ENCODE measurements around the gene RASSF8. TPM values are rescaled to one million over a fixed set of nuclear protein-coding genes. Genes with fewer than 3 reads are reported as not detected.

The RASSF8 gene
- total RNA-seq, 1 experiment from 2014 or later: 26.5 TPM

DNA sequence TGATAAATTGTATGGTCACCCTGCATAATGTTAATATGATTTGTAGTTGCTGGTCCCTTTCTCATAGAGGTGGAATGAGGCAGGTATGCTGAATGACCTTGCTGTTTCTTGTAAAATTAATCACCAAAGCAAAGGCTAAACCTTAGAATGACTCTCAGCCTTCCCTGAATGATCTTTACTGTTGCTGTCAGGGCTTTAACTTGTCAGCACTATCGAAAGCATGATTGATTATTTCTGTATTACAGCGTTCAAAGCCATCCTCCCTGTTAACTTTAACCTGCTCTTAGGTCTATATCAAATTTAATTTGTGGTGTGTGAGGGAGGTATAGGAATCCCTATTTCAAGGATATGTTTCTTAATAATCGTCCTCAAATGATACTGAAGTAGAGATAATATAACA is 23.1 kb downstream of the RASSF8 start:
- Histone ChIP-seq H3K9me3 (ENCODE audit: insufficient read depth, low read depth) (no peaks in the 10 kb centered on the region), H3K27ac (no peak overlapping the region), H3K79me2 (ENCODE audit: low read depth) (peaks cover 58% of the 10 kb centered on the region), H2AFZ (no peak overlapping the region), H3F3A (ENCODE audit: insufficient read depth, low read depth) (no peaks in the 10 kb centered on the region; the same call in 1 of the 2 replicates), H3K4me1 (replicated peaks; ENCODE audit: insufficient read depth) (no peaks in the 10 kb centered on the region), H4K20me1 (ENCODE audit: insufficient read depth) (no peaks in the 10 kb centered on the region), H3K36me3 (ENCODE audit: low read depth) (no peaks in the 10 kb centered on the region), H3K9me2 (ENCODE audit: insufficient read depth) (no peaks in the 10 kb centered on the region), H3K4me3 (no peak overlapping the region), H3K27me3 (ENCODE audit: insufficient read depth, low read depth) (no peaks in the 10 kb centered on the region), H3K4me2 (no peak overlapping the region)
- CTCF ChIA-PET: no interaction called here
- no TSS peak for BruUV-seq (replicated peaks)
- POLR2A ChIA-PET (ENCODE audit: unreplicated experiment): interaction anchor here (0.6 kb wide), 1 partner anchor 485 kb away, joined by 5 read pairs; no protein-coding TSS in a partner anchor
- no peak for DNase-seq
- TF ChIP-seq CTCF (conservative IDR thresholded peaks at IDR 0.05): no peak
- no peak for TF ChIP-seq EZH2 (IDR thresholded peaks at IDR 0.05; ENCODE audit: low read depth)
- intact Hi-C loops (cut with micrococcal nuclease; ENCODE audit: unreplicated experiment): no loop called here

- BruUV-seq (replicated peaks): no TSS peak
- TF ChIP-seq CTCF (conservative IDR thresholded peaks at IDR 0.05) (no peak), EZH2 (IDR thresholded peaks at IDR 0.05; ENCODE audit: low read depth) (no peak)
- Histone ChIP-seq H3K4me2 (no peak overlapping the region), H3K9me3 (ENCODE audit: insufficient read depth, low read depth) (no peaks in the 10 kb centered on the region), H3K79me2 (ENCODE audit: low read depth) (peaks cover 57% of the 10 kb centered on the region), H3K27me3 (ENCODE audit: insufficient read depth, low read depth) (no peaks in the 10 kb centered on the region), H3K4me1 (replicated peaks; ENCODE audit: insufficient read depth) (no peaks in the 10 kb centered on the region), H3K27ac (no peak overlapping the region), H2AFZ (no peak overlapping the region), H3F3A (ENCODE audit: insufficient read depth, low read depth) (no peaks in the 10 kb centered on the region; the same call in 1 of the 2 replicates), H3K36me3 (ENCODE audit: low read depth) (no peaks in the 10 kb centered on the region), H3K9me2 (ENCODE audit: insufficient read depth) (no peaks in the 10 kb centered on the region), H4K20me1 (ENCODE audit: insufficient read depth) (no peaks in the 10 kb centered on the region), H3K4me3 (no peak overlapping the region)
- intact Hi-C loops (cut with micrococcal nuclease; ENCODE audit: unreplicated experiment): no loop called here
- DNase-seq: no peak
- ChIA-PET POLR2A (ENCODE audit: unreplicated experiment) (interaction anchor here (0.6 kb wide), 2 partner anchors 484 to 1412 kb away, joined by 3 to 5 read pairs; no protein-coding TSS in a partner anchor), CTCF (no interaction called here)
Observed at GRCh38 chr12:25982416-25982815, 23.9 kb downstream of the RASSF8 start.

- H4K20me1 ChIP-seq (ENCODE audit: insufficient read depth): no peaks in the 10 kb centered on the region
- no peak for DNase-seq
- no peaks in the 10 kb centered on the region for H3K36me3 ChIP-seq (ENCODE audit: low read depth)
- no peak overlapping the region for H3K4me3 ChIP-seq
- H3K27me3 ChIP-seq (ENCODE audit: insufficient read depth, low read depth): no peaks in the 10 kb centered on the region
- ChIA-PET CTCF (interaction anchor here (0.6 kb wide), 1 partner anchor 66 kb away, joined by 4 read pairs; no protein-coding TSS in a partner anchor), POLR2A (ENCODE audit: unreplicated experiment) (no interaction called here)
- BruUV-seq (replicated peaks): no TSS peak
- no peaks in the 10 kb centered on the region; the same call in 1 of the 2 replicates for H3F3A ChIP-seq (ENCODE audit: insufficient read depth, low read depth)
- no peak overlapping the region for H3K27ac ChIP-seq
- intact Hi-C loops (cut with micrococcal nuclease; ENCODE audit: unreplicated experiment): no loop called here
- H3K9me2 ChIP-seq (ENCODE audit: insufficient read depth): no peaks in the 10 kb centered on the region
- no peak overlapping the region for H2AFZ ChIP-seq
- H3K79me2 ChIP-seq (ENCODE audit: low read depth): peaks cover 51% of the 10 kb centered on the region
- H3K4me1 ChIP-seq (replicated peaks; ENCODE audit: insufficient read depth): no peaks in the 10 kb centered on the region
- H3K9me3 ChIP-seq (ENCODE audit: insufficient read depth, low read depth): no peaks in the 10 kb centered on the region
- TF ChIP-seq EZH2 (IDR thresholded peaks at IDR 0.05; ENCODE audit: low read depth): no peak
- TF ChIP-seq CTCF (conservative IDR thresholded peaks at IDR 0.05): no peak
- H3K4me2 ChIP-seq: no peak overlapping the region
Observed at GRCh38 chr12:25983625-25984024, 25.1 kb downstream of the RASSF8 start.

Measured in PC-9 (cell line).